Endothelial cell of umbilical vein (primary cell): ENCODE results near the gene CMTM8. TPM values are rescaled to one million over a fixed set of nuclear protein-coding genes. Genes with fewer than 3 reads are reported as not detected.

Experiments used
- BruUV-seq: library from RNA; stranded (reverse); fragments of 400-500 nt; replicated peaks from 2 replicates; lab custom pipeline; 2021; lab: Mats Ljungman, UMichigan
- CTCF ChIA-PET: fragments of 300-600, 350-600 bp; sonication (Branson Sonifier 250); formaldehyde crosslinking; loops from one replicate; lab custom pipeline; 2021; ENCODE audit warnings: antibody characterized with exemption, inconsistent platforms; lab: Charles Lee
- POLR2A ChIA-PET: fragments of 300-600, 350-600 bp; sonication (Branson Sonifier 250); formaldehyde crosslinking; loops from one replicate; lab custom pipeline; 2021; ENCODE audit warnings: antibody characterized with exemption, inconsistent platforms; lab: Charles Lee
- DNase-seq: peaks from one replicate; pipeline ENCODE4 v3.0.0-alpha.2; 2011; ENCODE audit warnings: low read depth, low spot score
- FAIRE-seq: peaks from 2 replicates; lab custom pipeline; 2011; peaks lifted over from hg19 to GRCh38; lab: Jason Lieb, UNC
- H2AFZ ChIP-seq: 2 replicates; pipeline ENCODE4 v1.6.0; 2012; ENCODE audit warnings: low read depth, low read length, control low read depth, inconsistent platforms
- H3K27ac ChIP-seq: 2 replicates; pipeline ENCODE4 v1.5.1; 2011; ENCODE audit warnings: low read depth, mild to moderate bottlenecking, control low read depth, low read length, moderate library complexity; ENCODE audit not compliant: insufficient read depth
- H3K27me3 ChIP-seq, 2 experiments: 2 replicates each; pipeline versions ENCODE4 v1.6.0 to v1.6.1; 2011; ENCODE audit warnings: low read length in 2 of 2, mixed read lengths in 1 of 2; ENCODE audit not compliant: control insufficient read depth in 2 of 2, insufficient read depth in 2 of 2
- H3K36me3 ChIP-seq, 2 experiments: 2 replicates in 1 of 2; 3 replicates in 1 of 2; pipeline ENCODE4 v1.5.1; 2011; ENCODE audit warnings: low read length in 2 of 2, mild to moderate bottlenecking in 1 of 2, moderate library complexity in 1 of 2; ENCODE audit not compliant: control insufficient read depth in 2 of 2, insufficient read depth in 2 of 2; ENCODE audit errors: extremely low read depth in 1 of 2
- H3K4me1 ChIP-seq: 3 replicates; pipeline ENCODE4 v1.5.1; 2011; ENCODE audit warnings: mild to moderate bottlenecking, low read length; ENCODE audit not compliant: control insufficient read depth, insufficient read depth; ENCODE audit errors: extremely low read depth
- H3K4me2 ChIP-seq: 2 replicates; pipeline ENCODE4 v1.6.1; 2011; ENCODE audit warnings: low read length, control low read depth, mixed read lengths; ENCODE audit not compliant: insufficient read depth
- H3K4me3 ChIP-seq, 3 experiments: fragments of 200-600 bp in 1 of 3; sonication (generic), shearing (Covaris generic) in 1 of 3; replicated peaks in 1 of 3; 2 replicates each; pipeline ENCODE4 v1.5.1; 2011 to 2016; ENCODE audit warnings: control low read depth in 3 of 3, low read length in 3 of 3, mild to moderate bottlenecking in 2 of 3, inconsistent platforms in 1 of 3, low read depth in 1 of 3, moderate library complexity in 1 of 3; ENCODE audit not compliant: insufficient read depth in 1 of 3
- H3K79me2 ChIP-seq: 2 replicates; pipeline ENCODE4 v1.6.0; 2012; ENCODE audit warnings: low read length, inconsistent platforms; ENCODE audit not compliant: control insufficient read depth, insufficient read depth
- H3K9ac ChIP-seq: replicated peaks from 2 replicates; pipeline ENCODE3; 2011; ENCODE audit warnings: low read length, control low read depth; ENCODE audit not compliant: insufficient read depth; ENCODE audit errors: extremely low read depth
- H3K9me1 ChIP-seq: replicated peaks from 3 replicates; pipeline ENCODE4 v1.6.0; 2011; ENCODE audit warnings: mild to moderate bottlenecking, low read length; ENCODE audit not compliant: control insufficient read depth, insufficient read depth; ENCODE audit errors: extremely low read depth
- H3K9me3 ChIP-seq: replicated peaks from 2 replicates; pipeline ENCODE4 v1.5.1; 2012; ENCODE audit warnings: low read length, inconsistent platforms; ENCODE audit not compliant: control insufficient read depth, insufficient read depth
- H4K20me1 ChIP-seq: replicated peaks from 2 replicates; pipeline ENCODE3; 2011; ENCODE audit warnings: mild to moderate bottlenecking, low read length; ENCODE audit not compliant: control insufficient read depth, insufficient read depth; ENCODE audit errors: extremely low read depth
- CTCF ChIP-seq, 2 donors: IDR thresholded peaks; 1 replicate in 1 of 2; 2 replicates in 1 of 2; pipeline ENCODE4 v1.5.1; 2011; ENCODE audit warnings: low read length in 2 of 2, mild to moderate bottlenecking in 2 of 2, moderate library complexity in 2 of 2, control low read depth in 1 of 2, inconsistent platforms in 1 of 2, low read depth in 1 of 2; ENCODE audit not compliant: insufficient read depth in 1 of 2; ENCODE audit errors: extremely low read depth in 1 of 2
- EZH2 ChIP-seq: IDR thresholded peaks from 2 replicates; pipeline ENCODE4 v1.6.1; 2012; ENCODE audit warnings: borderline replicate concordance, low read depth, mild to moderate bottlenecking, moderate library complexity, low read length, inconsistent platforms; ENCODE audit not compliant: severe bottlenecking
- FOS ChIP-seq: IDR thresholded peaks from 2 replicates; pipeline ENCODE4 v1.6.1; 2011; ENCODE audit warnings: mild to moderate bottlenecking, low read length, moderate library complexity, borderline replicate concordance; ENCODE audit not compliant: insufficient read depth
- GATA2 ChIP-seq: IDR thresholded peaks from 2 replicates; pipeline ENCODE4 v1.7.0; 2011; ENCODE audit warnings: low read depth, mild to moderate bottlenecking, moderate library complexity, mixed read lengths, low read length; ENCODE audit not compliant: insufficient read length, insufficient read depth
- JUN ChIP-seq: IDR thresholded peaks from 2 replicates; pipeline ENCODE4 v1.6.1; 2011; ENCODE audit warnings: borderline replicate concordance, low read depth; ENCODE audit not compliant: insufficient read length, insufficient read depth
- MAX ChIP-seq: IDR thresholded peaks from 2 replicates; pipeline ENCODE4 v1.6.1; 2011; ENCODE audit not compliant: insufficient read depth, insufficient read length
- MYC ChIP-seq: IDR thresholded peaks from one replicate; pipeline ENCODE4 v1.6.1; 2011; ENCODE audit warnings: mild to moderate bottlenecking, low read depth, low read length
- POLR2A ChIP-seq: IDR thresholded peaks from 2 replicates; pipeline ENCODE4 v1.6.1; 2012; ENCODE audit warnings: low read depth, mild to moderate bottlenecking, control low read depth, low read length
- POLR2AphosphoS5 ChIP-seq: IDR thresholded peaks from 2 replicates; pipeline ENCODE4 v1.6.1; 2012; ENCODE audit warnings: low read depth, mild to moderate bottlenecking, control low read depth, low read length, moderate library complexity; ENCODE audit not compliant: insufficient read depth
- dilution Hi-C: fragments of 300-500 bp; cut with MboI; formaldehyde crosslinking; loops from one replicate; pipeline ENCODE4 v1.15.0; 2019; ENCODE audit warnings: low sequenced_read_pairs; ENCODE audit not compliant: extremely low pct_ligation_motif_present
- intact Hi-C: fragments of 100-400 bp; cut with micrococcal nuclease; formaldehyde crosslinking; loops from one replicate; pipeline ENCODE4 v1.10.0; 2022
- polyA plus RNA-seq, 4 experiments: library from polyadenylated mRNA; depleted of rRNA in 3 of 4; stranded (reverse) in 3 of 4; unstranded in 1 of 4; fragments of >200 nt; gene quantifications; 2 replicates each; pipeline versions ENCODE4 v1.2.1 to v1.2.3, GENCODE V29; 2011 to 2012; ENCODE audit warnings: missing spikeins in 1 of 4
- total RNA-seq: library from RNA; stranded (reverse); gene quantifications from 2 replicates; pipeline ENCODE4 v1.2.3, GENCODE V29; 2021

CMTM8 gene
- total and polyA plus RNA-seq, 2 donors (not counting 3 experiments of a cell fraction or from before 2014, with no cell fraction given): 7.3 to 11.9 TPM

- Histone ChIP-seq H3K9me1 (no peaks in the 10 kb centered on the region), H3K4me1 (peaks cover 5% of the 10 kb centered on the region), H3K36me3 (no peaks in the 10 kb centered on the region), H2AFZ (no peak overlapping the region), H4K20me1 (no peaks in the 10 kb centered on the region), H3K9me3 (no peaks in the 10 kb centered on the region), H3K79me2 (no peaks in the 10 kb centered on the region), H3K4me3 (no peak overlapping the region), H3K9ac (no peak overlapping the region), H3K27me3 (no peaks in the 10 kb centered on the region), H3K4me2 (no peak overlapping the region), H3K27ac (no peak overlapping the region)
- DNase-seq (no peak), FAIRE-seq (no peak)
- intact Hi-C loops (no loop called here), dilution Hi-C loops (no loop called here)
- TF ChIP-seq POLR2A (no peak), EZH2 (no peak)
- BruUV-seq: no TSS peak
- ChIA-PET CTCF (interaction anchor here (0.7 kb wide), 1 partner anchor 23 kb away, joined by 3 read pairs; no protein-coding TSS in a partner anchor), POLR2A (no interaction called here)
These were observed 21.1 kb upstream of the CMTM8 start for GRCh38 chr3:32217339-32217738.

GRCh38 chr3:32219537-32219936 is 18.9 kb upstream of the CMTM8 start:
- Histone ChIP-seq H3K27me3 (no peaks in the 10 kb centered on the region), H4K20me1 (no peaks in the 10 kb centered on the region), H3K36me3 (no peaks in the 10 kb centered on the region), H3K4me3 (no peak overlapping the region), H3K79me2 (no peaks in the 10 kb centered on the region), H3K4me1 (peaks cover 5% of the 10 kb centered on the region), H3K9me1 (no peaks in the 10 kb centered on the region), H3K4me2 (no peak overlapping the region), H2AFZ (no peak overlapping the region), H3K27ac (no peak overlapping the region), H3K9me3 (no peaks in the 10 kb centered on the region), H3K9ac (no peak overlapping the region)
- no TSS peak for BruUV-seq
- ChIA-PET POLR2A (no interaction called here), CTCF (no interaction called here)
- intact Hi-C loops: no loop called here
- DNase-seq (no peak), FAIRE-seq (no peak)
- no peak for TF ChIP-seq EZH2
- TF ChIP-seq GATA2: no peak
- no peak for TF ChIP-seq MYC
- TF ChIP-seq CTCF (IDR thresholded peaks at IDR 0.05; ENCODE audit: extremely low read depth in 1 of 2, insufficient read depth in 1 of 2, low read depth in 1 of 2, low read length in 2 of 2): no peak
- no peak for TF ChIP-seq POLR2A
- TF ChIP-seq POLR2AphosphoS5: no peak
- TF ChIP-seq FOS: no peak
- no peak for TF ChIP-seq JUN
- no peak for TF ChIP-seq MAX
- dilution Hi-C loops: no loop called here
